ENCODE data around the gene SPAG5.

- TF ChIP-seq CTCF (IDR thresholded peaks at IDR 0.05) (no peak), POLR2AphosphoS5 (IDR thresholded peaks at IDR 0.05) (no peak)
Measured at GRCh38 chr17:28573040-28573380, 25.8 kb downstream of the SPAG5 start.

All from suprapubic skin (tissue), 3 donors.